ENCODE measurements around the gene WFIKKN1. TPM values are rescaled to one million over a fixed set of nuclear protein-coding genes. Genes with fewer than 3 reads are reported as not detected.

WFIKKN1 gene
- total and polyA plus RNA-seq, 2 of the 4 experiments (the other 2 are of a cell fraction): 0.10 TPM; not detected in 1

- no peak overlapping the region for H3K18ac ChIP-seq (ENCODE audit: low read depth, low read length)
- H3K9ac ChIP-seq (ENCODE audit: low read depth, low read length): no peak overlapping the region
- peak overlapping the region; percentile 55 for H2AK9ac ChIP-seq (replicated peaks; ENCODE audit: low read depth, low read length, poor library complexity)
- no peak overlapping the region for H4K5ac ChIP-seq (ENCODE audit: low read depth, low read length)
- H3K4ac ChIP-seq (ENCODE audit: low read depth, low read length): no peak overlapping the region
- H2BK15ac ChIP-seq (ENCODE audit: low read depth, low read length): no peak overlapping the region
- ChIA-PET CTCF (no interaction called here), POLR2A (ENCODE audit: unreplicated experiment) (no interaction called here)
- H2BK5ac ChIP-seq (ENCODE audit: low read depth, low read length, poor library complexity, severe bottlenecking): no peak overlapping the region
- no peak overlapping the region for H3K4me3 ChIP-seq (ENCODE audit: insufficient read depth, low read depth, low read length)
- dilution Hi-C loops (cut with HindIII; ENCODE audit: low sequenced_read_pairs, unreplicated experiment): no loop called here
- no peak for DNase-seq
- no peak overlapping the region for H2BK20ac ChIP-seq (ENCODE audit: low read depth, low read length)
- H4K20me1 ChIP-seq (ENCODE audit: insufficient read depth, low read length): peaks cover 4% of the 10 kb centered on the region
- 93% methylated on average over 37 of the region's 67 CpGs; no CpG with 5 or more reads in 1 of the 2 experiments for WGBS, 2 experiments (ENCODE audit: extremely low coverage in 2 of 2, insufficient read length in 1 of 2)
- no peaks in the 10 kb centered on the region for H3K9me3 ChIP-seq (ENCODE audit: control insufficient read depth, insufficient read depth, low read length)
- H3K23ac ChIP-seq (ENCODE audit: low read depth, low read length): no peak overlapping the region
- H4K8ac ChIP-seq (ENCODE audit: low read depth in 2 of 2, low read length in 2 of 2): no peak overlapping the region
- BruUV-seq (replicated peaks): no TSS peak
- H2AFZ ChIP-seq (replicated peaks; ENCODE audit: low read length, poor library complexity): no peak overlapping the region
- H3K14ac ChIP-seq (replicated peaks; ENCODE audit: low read depth, low read length): no peak overlapping the region
- ATAC-seq (ENCODE audit: low read depth): no peak
- H3K79me1 ChIP-seq (ENCODE audit: low read depth in 1 of 2, low read length in 2 of 2): peaks cover 0 to 17% of the 10 kb centered on the region in 2 experiments; a peak in 2 of 4 replicates
- H4K91ac ChIP-seq (ENCODE audit: insufficient read depth, low read depth, low read length): no peak overlapping the region
- peaks cover 12% of the 10 kb centered on the region; the same call in 1 of the 2 replicates for H3K36me3 ChIP-seq (ENCODE audit: control insufficient read depth, insufficient read depth, low read length)
- H2AK5ac ChIP-seq (ENCODE audit: low read depth, low read length): no peak overlapping the region
- H3K27me3 ChIP-seq (ENCODE audit: control insufficient read depth, insufficient read depth, low read length): no peaks in the 10 kb centered on the region
- peaks cover 25% of the 10 kb centered on the region for H3K4me1 ChIP-seq (ENCODE audit: control insufficient read depth, insufficient read depth, low read length)
- H3K56ac ChIP-seq (ENCODE audit: extremely low read depth, insufficient read depth, low read length): no peak overlapping the region
- 0 out of 2 replicates have a peak, but pooled peaks cover 5% of the 10 kb centered on the region for H3K9me1 ChIP-seq (ENCODE audit: insufficient read depth, low read length)
- no peak overlapping the region for H3K4me2 ChIP-seq (ENCODE audit: low read depth, low read length)
- H3K27ac ChIP-seq (ENCODE audit: insufficient read depth, low read length): no peak overlapping the region
- H2BK120ac ChIP-seq (ENCODE audit: low read depth, low read length): no peak overlapping the region
- in situ Hi-C loops (cut with MboI; ENCODE audit: low sequenced_read_pairs): no loop called here
- TF ChIP-seq RAD21 (IDR thresholded peaks at IDR 0.05; ENCODE audit: low read length) (no peak), CHD1 (IDR thresholded peaks at IDR 0.05; ENCODE audit: low read depth, low read length) (no peak), POLR2A (IDR thresholded peaks at IDR 0.05; ENCODE audit: low read depth, low read length) (no peak), BHLHE40 (IDR thresholded peaks at IDR 0.05; ENCODE audit: low read depth, low read length) (no peak), MAZ (IDR thresholded peaks at IDR 0.05; ENCODE audit: borderline replicate concordance, low read depth, low read length) (no peak)
- TF ChIP-seq, protein P1, sequence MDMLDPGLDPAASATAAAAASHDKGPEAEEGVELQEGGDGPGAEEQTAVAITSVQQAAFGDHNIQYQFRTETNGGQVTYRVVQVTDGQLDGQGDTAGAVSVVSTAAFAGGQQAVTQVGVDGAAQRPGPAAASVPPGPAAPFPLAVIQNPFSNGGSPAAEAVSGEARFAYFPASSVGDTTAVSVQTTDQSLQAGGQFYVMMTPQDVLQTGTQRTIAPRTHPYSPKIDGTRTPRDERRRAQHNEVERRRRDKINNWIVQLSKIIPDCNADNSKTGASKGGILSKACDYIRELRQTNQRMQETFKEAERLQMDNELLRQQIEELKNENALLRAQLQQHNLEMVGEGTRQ (IDR thresholded peaks at IDR 0.05; ENCODE audit: low read depth, low read length): no peak
- intact Hi-C loops (cut with micrococcal nuclease): no loop called here
These were observed 1.9 kb downstream of the WFIKKN1 start for GRCh38 chr16:632486-633335.
